Left lung (tissue), 10 donors: ENCODE data around the gene ABCF1. TPM values are rescaled to one million over a fixed set of nuclear protein-coding genes. Genes with fewer than 3 reads are reported as not detected.

ENCODE experiments used
- ATAC-seq: fragments of 200-7000 bp; cut with Tn5 transposase; one replicate; pipeline ENCODE4 v1.9.1; 2020; ENCODE audit warnings: moderate library complexity
- DNase-seq, 4 donors: peaks; one replicate each; pipeline ENCODE4 v3.0.0-alpha.2; 2013 to 2020
- H3K27ac ChIP-seq, 2 donors: fragments of 200-600 bp; sonication (generic) in 1 of 2; one replicate each; pipeline versions ENCODE4 v1.5.0 to v1.8.0; 2020 to 2021
- H3K27me3 ChIP-seq, 2 donors: fragments of 200-600 bp; sonication (generic) in 1 of 2; one replicate each; pipeline versions ENCODE4 v1.5.0 to v1.8.0; 2020 to 2021
- H3K36me3 ChIP-seq, 2 donors: fragments of 200-600 bp; sonication (generic) in 1 of 2; one replicate each; pipeline versions ENCODE4 v1.5.0 to v1.8.0; 2020 to 2021
- H3K4me1 ChIP-seq, 2 donors: fragments of 200-600 bp; one replicate each; pipeline ENCODE4 v1.8.0; 2021
- H3K4me3 ChIP-seq, 2 donors: fragments of 200-600 bp; sonication (generic) in 1 of 2; one replicate each; pipeline versions ENCODE4 v1.5.0 to v1.8.0; 2020 to 2021; ENCODE audit warnings: mild to moderate bottlenecking in 1 of 2
- H3K9me3 ChIP-seq, 2 donors: fragments of 200-600 bp; sonication (generic) in 1 of 2; one replicate each; pipeline versions ENCODE4 v1.5.0 to v1.8.0; 2020 to 2021
- CTCF ChIP-seq, 2 donors: fragments of 200-600 bp; sonication (generic) in 1 of 2; IDR thresholded peaks; one replicate each; pipeline versions ENCODE4 v1.5.0 to v1.8.0; 2021; ENCODE audit warnings: antibody characterized with exemption in 2 of 2
- intact Hi-C, 2 donors: fragments of 100-400 bp; cut with DNase I; formaldehyde crosslinking; loops; one replicate each; pipeline versions ENCODE4 v1.11.2 to v1.14.2; 2022
- polyA plus RNA-seq, 6 donors: library from polyadenylated mRNA; unstranded; fragments of 120-200 nt; gene quantifications; one replicate each; pipeline ENCODE4 v1.2.1, GENCODE V29; 2013; ENCODE audit not compliant: insufficient read length in 6 of 6
- total RNA-seq, 2 donors: library from RNA; stranded (reverse); fragmentation: NEBNext Ultra II Directional; extraction: Animal tissue kit (Norgen Biotek cat#: 25700); gene quantifications; one replicate each; pipeline ENCODE4 v1.2.1, GENCODE V29; 2021
- donor health status: DM: no; HTN: yes; CAD: no.
- donor health status: DM: no; HTN: no; CAD: no.

The ABCF1 gene
- total and polyA plus RNA-seq, 8 donors = 37.9 to 75.1 (median 60.6) TPM

GRCh38 chr6:30568245-30568644, 3.0 kb upstream of the ABCF1 start:
- Histone ChIP-seq H3K27ac (no peak overlapping the region), H3K9me3 (no peaks in the 10 kb centered on the region), H3K27me3 (no peaks in the 10 kb centered on the region), H3K36me3 (peaks cover 0 to 2% of the 10 kb centered on the region in 2 donors), H3K4me1 (peaks cover 10 to 32% of the 10 kb centered on the region in 2 donors), H3K4me3 (no peak overlapping the region)
- ATAC-seq (no peak), DNase-seq (no peak)
- TF ChIP-seq CTCF (IDR thresholded peaks at IDR 0.05) = no peak
- intact Hi-C loops = no loop called here

- no peak for ATAC-seq
- intact Hi-C loops = no loop called here
Observed at GRCh38 chr6:30570263-30570662, 979 bp upstream of the ABCF1 start.

GRCh38 chr6:30570740-30571074, 535 bp upstream of the ABCF1 start:
- ATAC-seq = peak; percentile 23
- peak overlapping the region; percentile 64 to 74 for H3K4me3 ChIP-seq
- H3K27me3 ChIP-seq = no peaks in the 10 kb centered on the region
- H3K27ac ChIP-seq = peak overlapping the region; percentile 81 to 87
- H3K9me3 ChIP-seq = no peaks in the 10 kb centered on the region
- no peak for DNase-seq
- peaks cover 0 to 13% of the 10 kb centered on the region in 2 donors for H3K36me3 ChIP-seq
- intact Hi-C loops = no loop called here
- TF ChIP-seq CTCF (IDR thresholded peaks at IDR 0.05) = no peak
- peaks cover 10 to 49% of the 10 kb centered on the region in 2 donors for H3K4me1 ChIP-seq

More at GRCh38 chr6:30570263-30570662, 979 bp upstream of the ABCF1 start:
- TF ChIP-seq CTCF (IDR thresholded peaks at IDR 0.05) = no peak
- Histone ChIP-seq H3K27ac (peak overlapping the region; percentile 81 to 87), H3K27me3 (no peaks in the 10 kb centered on the region), H3K4me3 (peak overlapping the region; percentile 64 to 74), H3K4me1 (peaks cover 10 to 49% of the 10 kb centered on the region in 2 donors), H3K36me3 (peaks cover 0 to 9% of the 10 kb centered on the region in 2 donors), H3K9me3 (no peaks in the 10 kb centered on the region)
- DNase-seq = no peak

- Histone ChIP-seq H3K9me3 (no peaks in the 10 kb centered on the region), H3K27me3 (no peaks in the 10 kb centered on the region), H3K4me1 (peaks cover 10 to 49% of the 10 kb centered on the region in 2 donors), H3K36me3 (peaks cover 0 to 20% of the 10 kb centered on the region in 2 donors), H3K4me3 (peak overlapping the region; percentile 64 to 74), H3K27ac (peak overlapping the region; percentile 81 to 87)
- TF ChIP-seq CTCF (IDR thresholded peaks at IDR 0.05) = no peak
- intact Hi-C loops = no loop called here
- DNase-seq = no peak
- no peak for ATAC-seq
Observed at GRCh38 chr6:30571762-30572082, 480 bp downstream of the ABCF1 start.

GRCh38 chr6:30572148-30572547, 906 bp downstream of the ABCF1 start:
- peaks cover 10 to 49% of the 10 kb centered on the region in 2 donors for H3K4me1 ChIP-seq
- peak overlapping the region; percentile 81 to 87 for H3K27ac ChIP-seq
- ATAC-seq (no peak), DNase-seq (no peak)
- intact Hi-C loops = no loop called here
- no peaks in the 10 kb centered on the region for H3K27me3 ChIP-seq
- H3K36me3 ChIP-seq = peaks cover 0 to 23% of the 10 kb centered on the region in 2 donors
- no peak for TF ChIP-seq CTCF (IDR thresholded peaks at IDR 0.05)
- H3K9me3 ChIP-seq = no peaks in the 10 kb centered on the region
- peak overlapping the region; percentile 64 to 74 for H3K4me3 ChIP-seq
